ENCODE measurements around the gene FCN1.
"Not testable (repeated sequence)": the region's sequence is repeated elsewhere in the genome, so short reads cannot be mapped to it uniquely, and the experiment has no call there.

FCN1 gene

DNA sequence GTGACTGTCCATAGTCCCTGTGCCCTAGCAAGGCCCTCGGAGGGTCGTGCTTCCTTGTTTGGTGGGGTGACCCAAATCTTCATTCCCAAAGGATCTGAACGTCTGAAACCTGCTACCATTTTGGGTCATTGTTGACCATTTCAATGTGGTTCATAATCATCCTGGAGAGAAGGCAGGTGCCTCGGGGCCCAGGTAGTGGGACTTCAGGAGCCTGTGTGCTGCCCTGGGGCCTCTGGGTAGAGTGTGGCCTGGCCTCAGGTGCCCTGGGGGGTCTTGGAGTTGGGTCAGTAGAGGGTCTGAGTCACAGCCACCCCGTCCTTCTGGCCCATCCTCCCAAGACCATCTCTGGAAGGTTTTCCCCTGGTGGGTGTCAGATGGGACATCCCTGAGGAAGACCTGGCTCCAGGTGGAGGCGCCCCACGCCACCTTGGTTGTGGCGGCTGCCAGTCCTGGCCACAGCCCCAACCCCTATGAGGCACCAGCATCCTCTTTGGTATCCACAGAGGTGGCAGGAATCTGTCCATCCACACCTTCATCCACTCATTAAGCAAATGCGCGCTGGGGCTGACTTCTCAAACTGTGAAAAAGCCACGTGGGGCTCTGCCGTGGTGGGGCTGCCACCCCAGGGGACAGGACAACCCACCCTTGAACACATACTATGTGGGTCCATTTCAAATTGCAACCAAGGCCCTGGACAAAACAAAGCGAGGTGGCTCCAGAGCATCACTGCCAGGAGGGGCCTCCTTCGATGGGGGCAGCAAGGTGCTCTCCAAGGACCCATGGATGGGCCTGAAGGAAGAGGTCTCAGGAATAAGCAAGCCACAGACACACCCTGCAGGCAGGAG lies 41.6 kb upstream of the FCN1 start:
- Histone ChIP-seq H3K36me3 (ENCODE audit: low read depth) (no peaks in the 10 kb centered on the region), H3K27ac (ENCODE audit: poor library complexity, severe bottlenecking) (no peak overlapping the region), H3K27me3 (ENCODE audit: insufficient read depth, poor library complexity, severe bottlenecking) (peaks cover 42% of the 10 kb centered on the region), H3K9me3 (ENCODE audit: severe bottlenecking) (no peaks in the 10 kb centered on the region), H3K4me3 (ENCODE audit: severe bottlenecking) (no peak overlapping the region), H3K4me1 (ENCODE audit: insufficient read depth, poor library complexity, severe bottlenecking) (no peaks in the 10 kb centered on the region)
- peak; percentile 38 for DNase-seq (ENCODE audit: low spot score)
- ATAC-seq (ENCODE audit: low read depth) = no peak
- TF ChIP-seq, protein P1, sequence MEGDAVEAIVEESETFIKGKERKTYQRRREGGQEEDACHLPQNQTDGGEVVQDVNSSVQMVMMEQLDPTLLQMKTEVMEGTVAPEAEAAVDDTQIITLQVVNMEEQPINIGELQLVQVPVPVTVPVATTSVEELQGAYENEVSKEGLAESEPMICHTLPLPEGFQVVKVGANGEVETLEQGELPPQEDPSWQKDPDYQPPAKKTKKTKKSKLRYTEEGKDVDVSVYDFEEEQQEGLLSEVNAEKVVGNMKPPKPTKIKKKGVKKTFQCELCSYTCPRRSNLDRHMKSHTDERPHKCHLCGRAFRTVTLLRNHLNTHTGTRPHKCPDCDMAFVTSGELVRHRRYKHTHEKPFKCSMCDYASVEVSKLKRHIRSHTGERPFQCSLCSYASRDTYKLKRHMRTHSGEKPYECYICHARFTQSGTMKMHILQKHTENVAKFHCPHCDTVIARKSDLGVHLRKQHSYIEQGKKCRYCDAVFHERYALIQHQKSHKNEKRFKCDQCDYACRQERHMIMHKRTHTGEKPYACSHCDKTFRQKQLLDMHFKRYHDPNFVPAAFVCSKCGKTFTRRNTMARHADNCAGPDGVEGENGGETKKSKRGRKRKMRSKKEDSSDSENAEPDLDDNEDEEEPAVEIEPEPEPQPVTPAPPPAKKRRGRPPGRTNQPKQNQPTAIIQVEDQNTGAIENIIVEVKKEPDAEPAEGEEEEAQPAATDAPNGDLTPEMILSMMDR (IDR thresholded peaks at IDR 0.05; ENCODE audit: poor library complexity, severe bottlenecking) = no peak

DNA sequence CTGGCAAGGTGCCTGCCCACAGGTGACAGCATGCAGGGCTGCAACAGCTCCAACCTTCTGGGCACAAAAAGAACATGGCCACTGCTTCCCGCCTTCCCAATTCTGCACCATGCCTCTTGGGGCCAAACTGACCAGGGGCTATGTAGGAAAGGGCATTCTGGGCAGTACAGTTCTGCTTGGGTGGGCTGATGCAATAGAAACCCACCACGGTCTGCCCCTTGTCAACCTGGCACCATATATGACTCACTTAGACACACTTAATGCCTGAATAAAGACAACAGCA lies 40.2 kb upstream of the FCN1 start:
- peaks cover 34% of the 10 kb centered on the region for H3K27me3 ChIP-seq (ENCODE audit: insufficient read depth, poor library complexity, severe bottlenecking)
- H3K27ac ChIP-seq (ENCODE audit: poor library complexity, severe bottlenecking) = no peak overlapping the region
- no peak overlapping the region for H3K4me3 ChIP-seq (ENCODE audit: severe bottlenecking)
- H3K36me3 ChIP-seq (ENCODE audit: low read depth) = no peaks in the 10 kb centered on the region
- no peaks in the 10 kb centered on the region for H3K9me3 ChIP-seq (ENCODE audit: severe bottlenecking)
- TF ChIP-seq, protein P1 (IDR thresholded peaks at IDR 0.05; ENCODE audit: poor library complexity, severe bottlenecking) = no peak
- H3K4me1 ChIP-seq (ENCODE audit: insufficient read depth, poor library complexity, severe bottlenecking) = no peaks in the 10 kb centered on the region
- ATAC-seq (ENCODE audit: low read depth) (no peak), DNase-seq (ENCODE audit: low spot score) (peak; percentile 10)

DNA sequence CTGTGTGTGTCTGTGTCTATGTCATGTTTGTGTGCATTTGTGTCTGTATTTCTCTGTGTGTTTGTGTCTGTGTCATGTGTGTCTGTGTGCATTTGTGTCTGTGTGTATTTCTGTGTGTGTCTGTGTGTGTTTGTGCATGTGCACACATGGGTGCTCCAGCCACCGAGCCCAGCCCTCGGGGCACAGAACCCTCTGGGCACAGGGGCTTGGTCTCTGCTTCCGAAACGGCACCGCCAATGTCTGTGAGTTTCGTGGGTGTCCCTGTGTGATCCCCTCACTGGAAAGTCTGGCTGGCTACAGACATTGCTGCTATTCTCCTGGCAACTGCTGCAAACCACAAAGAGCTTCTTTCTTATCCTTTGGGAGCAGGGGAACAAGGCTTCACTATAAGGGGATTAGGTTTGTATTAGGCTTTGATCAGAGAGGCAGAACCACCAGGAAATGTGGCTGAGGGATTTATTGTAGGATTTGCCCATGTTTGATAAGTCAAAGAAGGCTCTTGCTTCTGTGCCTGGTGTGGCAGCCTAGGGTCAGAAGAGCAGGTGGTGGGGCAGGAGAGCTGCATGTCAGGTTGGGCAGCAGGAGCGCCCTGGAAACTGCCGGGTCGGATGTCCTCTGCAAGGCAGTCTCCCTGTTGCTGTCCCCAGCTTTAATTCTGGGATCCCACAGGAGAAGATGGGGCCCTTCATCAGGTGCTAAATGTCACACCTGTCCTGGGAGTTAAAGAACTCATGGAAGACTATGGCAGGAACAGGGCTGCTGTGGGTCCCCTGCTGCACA lies 39.6 kb upstream of the FCN1 start:
- peak; percentile 23 for DNase-seq (ENCODE audit: low spot score)

DNA sequence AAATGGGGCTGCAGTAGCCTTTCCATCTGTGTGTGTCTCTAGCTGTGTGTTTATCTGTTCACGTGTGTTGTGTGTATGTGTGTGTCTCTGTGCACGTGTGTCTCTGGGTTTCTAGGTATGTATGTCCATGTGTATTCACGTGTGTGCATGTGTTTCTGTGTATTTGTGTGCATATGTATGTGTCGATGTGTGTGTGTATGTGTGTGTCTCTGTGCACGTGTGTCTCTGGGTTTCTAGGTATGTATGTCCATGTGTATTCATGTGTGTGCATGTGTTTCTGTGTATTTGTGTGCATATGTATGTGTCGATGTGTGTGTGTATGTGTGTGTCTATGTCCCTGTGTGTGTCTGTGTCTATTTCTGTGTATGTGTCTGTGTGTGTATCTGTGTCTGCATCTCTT lies 38.7 kb upstream of the FCN1 start:
- not testable (repeated sequence) for H3K9me3 ChIP-seq (ENCODE audit: severe bottlenecking); H3K36me3 ChIP-seq (ENCODE audit: low read depth); H3K4me1 ChIP-seq (ENCODE audit: insufficient read depth, poor library complexity, severe bottlenecking); H3K27ac ChIP-seq (ENCODE audit: poor library complexity, severe bottlenecking); ATAC-seq (ENCODE audit: low read depth); H3K4me3 ChIP-seq (ENCODE audit: severe bottlenecking); DNase-seq (ENCODE audit: low spot score)
- peaks cover 22% of the 10 kb centered on the region for H3K27me3 ChIP-seq (ENCODE audit: insufficient read depth, poor library complexity, severe bottlenecking)

More for the DNA sequence above, 39.6 kb upstream of the FCN1 start:
- H3K27ac ChIP-seq (ENCODE audit: poor library complexity, severe bottlenecking) = no peak overlapping the region
- no peak overlapping the region for H3K4me3 ChIP-seq (ENCODE audit: severe bottlenecking)
- no peaks in the 10 kb centered on the region for H3K36me3 ChIP-seq (ENCODE audit: low read depth)
- H3K9me3 ChIP-seq (ENCODE audit: severe bottlenecking) = no peaks in the 10 kb centered on the region
- H3K4me1 ChIP-seq (ENCODE audit: insufficient read depth, poor library complexity, severe bottlenecking) = no peaks in the 10 kb centered on the region
- peaks cover 30% of the 10 kb centered on the region for H3K27me3 ChIP-seq (ENCODE audit: insufficient read depth, poor library complexity, severe bottlenecking)
- TF ChIP-seq, protein P1 (IDR thresholded peaks at IDR 0.05; ENCODE audit: poor library complexity, severe bottlenecking) = no peak
- ATAC-seq (ENCODE audit: low read depth) = no peak

DNA sequence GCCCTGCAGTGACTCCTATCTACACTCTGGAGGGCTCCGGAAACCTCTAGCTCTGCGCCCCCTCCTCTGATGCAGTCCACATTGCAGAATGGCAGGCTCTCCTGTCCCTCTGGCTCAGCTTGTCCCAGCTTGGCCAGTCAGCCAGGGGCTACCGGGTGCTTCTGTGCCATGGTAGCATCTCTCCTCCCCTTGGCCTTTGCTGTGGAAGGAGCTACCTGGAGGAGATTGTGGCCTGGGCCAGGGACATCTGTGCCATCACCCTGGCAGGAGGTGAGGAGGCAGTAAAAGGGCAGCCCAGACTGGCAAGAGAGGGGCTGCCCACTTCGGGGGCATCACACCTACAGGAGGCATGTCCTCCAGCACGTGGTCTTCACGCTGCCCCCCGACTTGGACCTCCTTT lies 38.1 kb upstream of the FCN1 start:
- Histone ChIP-seq H3K4me1 (ENCODE audit: insufficient read depth, poor library complexity, severe bottlenecking) (no peaks in the 10 kb centered on the region), H3K4me3 (ENCODE audit: severe bottlenecking) (no peak overlapping the region), H3K27me3 (ENCODE audit: insufficient read depth, poor library complexity, severe bottlenecking) (peaks cover 18% of the 10 kb centered on the region), H3K27ac (ENCODE audit: poor library complexity, severe bottlenecking) (no peak overlapping the region), H3K9me3 (ENCODE audit: severe bottlenecking) (no peaks in the 10 kb centered on the region), H3K36me3 (ENCODE audit: low read depth) (no peaks in the 10 kb centered on the region)
- no peak for ATAC-seq (ENCODE audit: low read depth)
- DNase-seq (ENCODE audit: low spot score) = peak; percentile 39
- TF ChIP-seq, protein P1 (IDR thresholded peaks at IDR 0.05; ENCODE audit: poor library complexity, severe bottlenecking) = no peak
